Upper lobe of right lung (tissue), 1 donor: Measurements from ENCODE around the gene HK3. TPM values are rescaled to one million over a fixed set of nuclear protein-coding genes. Genes with fewer than 3 reads are reported as not detected.

Experiments used
- ATAC-seq: fragments of 200-7000 bp; cut with Tn5 transposase; one replicate; pipeline ENCODE4 v1.9.1; 2020; ENCODE audit warnings: mild to moderate bottlenecking, moderate library complexity
- DNase-seq: peaks from one replicate; pipeline ENCODE4 v3.0.0-alpha.2; 2020
- H3K27ac ChIP-seq: fragments of 200-600 bp; one replicate; pipeline ENCODE4 v1.8.0; 2022
- H3K27me3 ChIP-seq: fragments of 200-600 bp; one replicate; pipeline ENCODE4 v1.8.0; 2022; ENCODE audit warnings: mild to moderate bottlenecking
- H3K36me3 ChIP-seq: fragments of 200-600 bp; one replicate; pipeline ENCODE4 v1.8.0; 2022
- H3K4me1 ChIP-seq: fragments of 200-600 bp; one replicate; pipeline ENCODE4 v1.8.0; 2022
- H3K4me3 ChIP-seq: fragments of 200-600 bp; one replicate; pipeline ENCODE4 v1.8.0; 2022; ENCODE audit warnings: mild to moderate bottlenecking
- H3K9me3 ChIP-seq: fragments of 200-600 bp; one replicate; pipeline ENCODE4 v1.8.0; 2022
- intact Hi-C: fragments of 100-400 bp; cut with DNase I; formaldehyde crosslinking; loops from one replicate; pipeline ENCODE4 v1.11.0; 2022
- total RNA-seq: library from RNA; stranded (reverse); fragmentation: NEBNext Ultra II Directional; extraction: Animal tissue kit (Norgen Biotek cat#: 25700); gene quantifications from one replicate; pipeline ENCODE4 v1.2.1, GENCODE V29; 2021
- TF ChIP-seq, protein P1 (sequence below): fragments of 200-600 bp; IDR thresholded peaks from one replicate; pipeline ENCODE4 v1.8.0; 2022; ENCODE audit warnings: antibody characterized with exemption
- donor health status: DM: no; HTN: yes; CAD: no; lungs with severe emphysema.

Gene HK3
- total RNA-seq, 1 donor from 2014 or later, result 50.5 TPM

DNA sequence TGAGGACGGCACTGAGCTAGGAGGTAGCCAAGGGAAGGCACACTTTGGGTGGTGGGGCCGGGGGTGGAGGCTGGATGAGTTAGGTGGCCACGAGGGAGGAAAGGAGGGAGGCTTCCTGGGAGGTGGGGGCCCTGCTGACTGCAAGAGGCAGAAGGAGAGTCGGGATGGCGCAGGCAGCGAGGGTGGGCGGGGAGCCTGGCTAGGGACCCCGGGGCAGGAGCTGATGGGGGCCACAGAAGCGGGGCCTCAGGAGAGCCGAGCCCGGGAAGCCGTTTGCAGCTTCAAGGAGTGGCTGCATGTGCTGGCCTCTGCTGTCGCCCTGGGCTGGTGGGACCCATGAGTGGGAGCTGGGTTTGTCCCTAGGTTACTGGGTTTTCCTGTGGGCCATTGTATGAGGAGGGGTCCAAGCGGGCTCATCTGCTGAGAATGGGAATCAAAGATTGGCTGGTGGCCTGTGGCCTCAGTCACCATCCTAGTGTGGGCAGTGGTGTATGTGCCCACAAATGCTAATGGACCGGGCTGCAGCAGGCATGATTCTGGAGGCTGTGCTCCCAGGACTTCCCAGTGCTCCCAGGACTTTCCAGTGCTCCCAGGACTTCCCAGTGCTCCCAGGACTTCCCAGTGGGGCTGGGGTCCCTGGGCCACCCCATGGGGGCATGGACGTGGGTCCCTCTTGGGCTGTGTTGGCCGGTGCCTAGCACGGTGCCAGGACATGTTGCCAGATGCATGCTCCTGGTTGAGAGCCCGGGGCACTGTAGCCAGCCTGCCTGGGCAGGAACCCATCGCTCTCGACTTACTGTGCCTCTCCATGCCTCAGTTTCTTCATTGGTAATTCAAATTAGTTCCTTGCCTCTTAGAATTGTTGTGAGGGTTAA is 48.5 kb downstream of the HK3 start:
- H3K36me3 ChIP-seq, result no peaks in the 10 kb centered on the region
- TF ChIP-seq, protein P1, sequence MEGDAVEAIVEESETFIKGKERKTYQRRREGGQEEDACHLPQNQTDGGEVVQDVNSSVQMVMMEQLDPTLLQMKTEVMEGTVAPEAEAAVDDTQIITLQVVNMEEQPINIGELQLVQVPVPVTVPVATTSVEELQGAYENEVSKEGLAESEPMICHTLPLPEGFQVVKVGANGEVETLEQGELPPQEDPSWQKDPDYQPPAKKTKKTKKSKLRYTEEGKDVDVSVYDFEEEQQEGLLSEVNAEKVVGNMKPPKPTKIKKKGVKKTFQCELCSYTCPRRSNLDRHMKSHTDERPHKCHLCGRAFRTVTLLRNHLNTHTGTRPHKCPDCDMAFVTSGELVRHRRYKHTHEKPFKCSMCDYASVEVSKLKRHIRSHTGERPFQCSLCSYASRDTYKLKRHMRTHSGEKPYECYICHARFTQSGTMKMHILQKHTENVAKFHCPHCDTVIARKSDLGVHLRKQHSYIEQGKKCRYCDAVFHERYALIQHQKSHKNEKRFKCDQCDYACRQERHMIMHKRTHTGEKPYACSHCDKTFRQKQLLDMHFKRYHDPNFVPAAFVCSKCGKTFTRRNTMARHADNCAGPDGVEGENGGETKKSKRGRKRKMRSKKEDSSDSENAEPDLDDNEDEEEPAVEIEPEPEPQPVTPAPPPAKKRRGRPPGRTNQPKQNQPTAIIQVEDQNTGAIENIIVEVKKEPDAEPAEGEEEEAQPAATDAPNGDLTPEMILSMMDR, result no peak
- no peak overlapping the region for H3K4me3 ChIP-seq
- no peak overlapping the region for H3K27ac ChIP-seq
- H3K9me3 ChIP-seq, result no peaks in the 10 kb centered on the region
- DNase-seq, result no peak
- intact Hi-C loops, result no loop called here
- no peak for ATAC-seq
- no peaks in the 10 kb centered on the region for H3K4me1 ChIP-seq
- H3K27me3 ChIP-seq, result peaks cover 52% of the 10 kb centered on the region

DNA sequence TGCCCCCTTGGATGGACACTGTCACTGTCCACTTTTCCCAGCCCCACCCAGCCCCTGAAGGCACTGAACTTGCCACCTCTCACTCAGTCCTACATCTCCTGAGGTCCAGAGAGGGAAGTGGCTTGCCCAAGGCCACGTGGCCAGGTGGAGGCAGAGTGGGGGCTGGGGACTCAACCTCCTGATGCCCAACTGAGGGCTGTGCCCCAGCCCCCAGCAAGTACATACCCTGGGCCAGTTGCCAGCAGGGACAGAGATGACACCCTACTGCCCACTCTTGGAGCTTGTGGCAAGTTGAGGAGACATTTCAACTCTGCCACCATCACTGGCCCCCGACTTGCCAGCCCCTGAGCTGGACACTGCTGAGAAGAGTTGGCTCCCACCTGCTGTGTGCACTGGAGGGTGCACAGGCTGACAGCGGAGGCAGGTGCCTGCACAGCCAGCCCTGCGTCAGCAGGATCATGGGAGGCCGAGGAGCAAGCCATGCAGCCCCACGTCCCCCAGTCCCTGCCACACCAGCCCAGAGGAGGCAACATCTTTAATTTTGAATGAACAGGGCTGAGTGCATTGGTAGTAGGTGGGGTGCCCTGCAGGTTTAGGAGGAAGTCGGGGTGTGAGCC is 49.4 kb downstream of the HK3 start:
- Histone ChIP-seq H3K27me3 (peaks cover 44% of the 10 kb centered on the region), H3K9me3 (no peaks in the 10 kb centered on the region), H3K4me3 (no peak overlapping the region), H3K27ac (no peak overlapping the region), H3K36me3 (no peaks in the 10 kb centered on the region), H3K4me1 (no peaks in the 10 kb centered on the region)
- intact Hi-C loops, result no loop called here
- TF ChIP-seq, protein P1, result no peak
- ATAC-seq (no peak), DNase-seq (no peak)

DNA sequence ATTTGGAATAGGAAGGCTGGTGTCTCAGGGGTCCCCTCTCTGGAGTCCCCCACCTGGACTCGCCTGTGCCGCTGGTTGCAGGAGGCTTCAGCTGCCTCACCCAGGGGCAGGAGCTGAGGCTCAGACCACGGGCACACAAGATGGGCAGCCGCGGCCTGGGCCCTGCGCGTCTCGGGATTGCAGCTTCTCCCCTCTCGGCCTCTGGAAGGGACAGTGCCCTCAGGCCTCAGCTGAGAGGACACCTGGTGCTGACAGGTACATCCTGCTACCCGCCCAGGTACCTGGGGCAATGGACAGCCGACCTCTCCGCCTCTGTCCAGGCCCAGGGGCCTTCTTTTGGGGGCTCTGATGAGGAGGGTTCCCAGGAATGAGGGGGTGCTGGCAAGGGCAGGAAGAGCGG is 50.5 kb downstream of the HK3 start:
- ATAC-seq (no peak), DNase-seq (no peak)
- no peaks in the 10 kb centered on the region for H3K36me3 ChIP-seq
- intact Hi-C loops, result no loop called here
- no peaks in the 10 kb centered on the region for H3K4me1 ChIP-seq
- TF ChIP-seq, protein P1, result no peak
- no peak overlapping the region for H3K4me3 ChIP-seq
- no peaks in the 10 kb centered on the region for H3K9me3 ChIP-seq
- H3K27me3 ChIP-seq, result peaks cover 37% of the 10 kb centered on the region
- no peak overlapping the region for H3K27ac ChIP-seq

DNA sequence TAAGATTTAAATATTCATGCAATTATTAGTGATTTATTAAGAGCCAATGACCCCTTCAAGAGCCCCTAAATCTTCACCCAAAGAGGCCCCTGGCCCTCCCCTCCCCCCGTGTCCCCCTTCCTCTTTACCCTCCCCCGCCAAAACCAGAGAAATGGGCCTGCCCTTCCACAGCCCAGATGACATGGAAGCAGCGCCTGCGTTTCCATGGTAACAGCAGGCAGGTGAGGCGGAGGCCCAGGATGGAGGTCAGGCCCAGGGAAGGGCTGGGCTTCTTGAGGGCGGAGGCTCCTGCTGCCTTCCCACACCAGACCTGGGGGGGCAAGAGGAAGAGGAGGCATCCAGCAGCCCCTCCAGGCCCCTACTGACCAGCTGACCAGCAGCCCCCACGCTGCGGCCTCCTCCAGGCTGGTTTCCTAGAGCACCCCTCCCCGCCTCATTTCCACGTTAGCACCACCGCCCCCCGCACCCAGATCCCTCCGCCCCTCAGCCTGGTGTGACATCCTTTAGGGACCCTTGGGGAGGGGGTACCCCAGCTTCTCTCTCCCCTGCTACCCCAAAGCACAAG is 51.3 kb downstream of the HK3 start:
- DNase-seq, result no peak

DNA sequence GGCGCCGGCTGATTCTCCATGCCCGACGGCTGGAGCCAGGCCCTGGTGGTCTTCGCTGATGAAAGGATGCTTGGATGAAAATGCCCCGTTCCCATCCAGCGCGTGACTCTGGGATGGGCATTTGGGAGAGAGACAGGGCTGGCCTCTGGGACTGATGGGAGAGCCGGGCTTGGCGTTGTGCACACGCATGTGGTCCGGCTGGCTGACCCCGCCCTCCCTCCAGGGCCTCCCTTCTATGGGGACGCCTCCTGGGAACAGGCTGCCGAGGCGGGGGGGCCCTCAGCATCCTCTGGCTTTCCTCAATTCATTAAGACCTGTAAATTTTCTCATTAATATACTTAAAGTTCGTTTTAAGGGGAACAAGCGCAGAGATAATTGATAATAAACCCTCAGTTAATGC is 52.0 kb downstream of the HK3 start:
- Histone ChIP-seq H3K27ac (no peak overlapping the region), H3K9me3 (no peaks in the 10 kb centered on the region), H3K4me1 (no peaks in the 10 kb centered on the region), H3K4me3 (no peak overlapping the region), H3K36me3 (no peaks in the 10 kb centered on the region), H3K27me3 (peaks cover 41% of the 10 kb centered on the region)
- intact Hi-C loops, result no loop called here
- DNase-seq (no peak), ATAC-seq (no peak)
- TF ChIP-seq, protein P1, result no peak

More for the DNA sequence above, 51.3 kb downstream of the HK3 start:
- H3K9me3 ChIP-seq, result no peaks in the 10 kb centered on the region
- intact Hi-C loops, result no loop called here
- H3K27me3 ChIP-seq, result peaks cover 41% of the 10 kb centered on the region
- no peak overlapping the region for H3K27ac ChIP-seq
- ATAC-seq, result no peak
- H3K36me3 ChIP-seq, result no peaks in the 10 kb centered on the region
- TF ChIP-seq, protein P1, result no peak
- no peak overlapping the region for H3K4me3 ChIP-seq
- H3K4me1 ChIP-seq, result no peaks in the 10 kb centered on the region
